HepG2 (cell line): Measurements from ENCODE around the gene NBEAL2. TPM values are rescaled to one million over a fixed set of nuclear protein-coding genes. Genes with fewer than 3 reads are reported as not detected.

ENCODE experiments used
- ATAC-seq: fragments of 200-7000 bp; cut with Tn5 transposase; 3 replicates; pipeline ENCODE4 v1.9.1; 2020; ENCODE audit warnings: mild to moderate bottlenecking, moderate library complexity
- BruUV-seq: library from RNA; stranded (reverse); fragments of 400-500 nt; replicated peaks from 2 replicates; lab custom pipeline; 2021; lab: Mats Ljungman, UMichigan
- CTCF ChIA-PET: fragments of 300-600 bp; formaldehyde crosslinking; extraction: SDS; loops from one replicate; lab custom pipeline; 2021; ENCODE audit warnings: low total read pairs, inconsistent platforms, low intra/inter-chr PET ratio; lab: Yijun Ruan, JAX
- POLR2A ChIA-PET: fragments of 350-600 bp; sonication (Branson Sonifier 250); formaldehyde crosslinking; loops from one replicate; lab custom pipeline; 2020; ENCODE audit warnings: antibody characterized with exemption, inconsistent platforms; lab: Yijun Ruan, JAX
- DNase-seq: peaks from one replicate; pipeline ENCODE4 v3.0.0-alpha.2; 2015; ENCODE audit warnings: low spot score
- FAIRE-seq: peaks from 3 replicates; lab custom pipeline; 2011; peaks lifted over from hg19 to GRCh38; lab: Jason Lieb, UNC
- H2AFZ ChIP-seq: one replicate; pipeline ENCODE4 v1.6.1; 2011; ENCODE audit warnings: low read length, inconsistent platforms
- H3K27ac ChIP-seq: fragments of 300-600 bp; 3 replicates; pipeline ENCODE4 v1.8.0; 2011; ENCODE audit warnings: mixed run types, mild to moderate bottlenecking, mixed read lengths, low read length, inconsistent platforms; ENCODE audit not compliant: insufficient read depth; ENCODE audit errors: extremely low read length
- H3K27me3 ChIP-seq, 2 experiments: fragments of 200-600 bp in 1 of 2; 2 replicates in 1 of 2; 3 replicates in 1 of 2; pipeline versions ENCODE4 v1.6.0 to v1.8.0; 2011; ENCODE audit warnings: low read length in 2 of 2, mild to moderate bottlenecking in 2 of 2, moderate library complexity in 2 of 2, inconsistent platforms in 1 of 2; ENCODE audit not compliant: insufficient read depth in 2 of 2, control insufficient read depth in 1 of 2
- H3K36me3 ChIP-seq, 2 experiments: fragments of 200-600 bp in 1 of 2; replicated peaks in 1 of 2; 2 replicates in 1 of 2; 3 replicates in 1 of 2; pipeline versions ENCODE4 v1.5.1 to v1.8.0; 2011; ENCODE audit warnings: low read length in 2 of 2, inconsistent platforms in 1 of 2; ENCODE audit not compliant: insufficient read depth in 2 of 2, control insufficient read depth in 1 of 2
- H3K4me1 ChIP-seq: 2 replicates; pipeline ENCODE4 v1.5.1; 2012; ENCODE audit warnings: low read length, inconsistent platforms; ENCODE audit not compliant: insufficient read depth
- H3K4me2 ChIP-seq: 2 replicates; pipeline ENCODE4 v1.6.0; 2011; ENCODE audit warnings: low read depth, low read length, inconsistent platforms
- H3K4me3 ChIP-seq, 3 experiments: fragments of 200-600 bp in 1 of 3; sonication (generic), shearing (Covaris generic) in 1 of 3; replicated peaks in 1 of 3; 2 replicates each; pipeline ENCODE4 v1.5.1; 2011 to 2016; ENCODE audit warnings: low read length in 3 of 3, inconsistent platforms in 2 of 3, low read depth in 2 of 3, mild to moderate bottlenecking in 2 of 3, control low read depth in 1 of 3, mixed read lengths in 1 of 3; ENCODE audit not compliant: insufficient read depth in 1 of 3
- H3K79me2 ChIP-seq: one replicate; pipeline ENCODE4 v1.6.1; 2011; ENCODE audit warnings: low read length, inconsistent platforms; ENCODE audit not compliant: insufficient read depth
- H3K9ac ChIP-seq: 2 replicates; pipeline ENCODE4 v1.6.0; 2011; ENCODE audit warnings: mild to moderate bottlenecking, low read depth, low read length, inconsistent platforms; ENCODE audit not compliant: insufficient read depth
- H3K9me3 ChIP-seq: 2 replicates; pipeline ENCODE4 v1.5.1; 2012; ENCODE audit warnings: mild to moderate bottlenecking, low read length
- H4K20me1 ChIP-seq: 2 replicates; pipeline ENCODE4 v1.6.0; 2011; ENCODE audit warnings: inconsistent platforms, mild to moderate bottlenecking, low read length, moderate library complexity; ENCODE audit not compliant: insufficient read depth
- FOXP1 ChIP-seq, 2 experiments: fragments of 450-650 bp in 1 of 2; IDR thresholded peaks; 2 replicates each; pipeline ENCODE4 v1.6.1; 2017 to 2018; ENCODE audit warnings: antibody characterized with exemption in 1 of 2
- POLR2AphosphoS2 ChIP-seq: IDR thresholded peaks from 2 replicates; pipeline ENCODE4 v1.6.1; 2011; ENCODE audit warnings: low read depth, low read length, improper control_type of control experiment
- SRF ChIP-seq: IDR thresholded peaks from 2 replicates; pipeline ENCODE4 v1.6.1; 2011; ENCODE audit warnings: mild to moderate bottlenecking, low read depth, low read length, moderate library complexity
- ZNF788 ChIP-seq: sonication (generic); formaldehyde crosslinking; IDR thresholded peaks from 2 replicates; pipeline ENCODE4 v1.5.0; 2020; ENCODE audit warnings: mild to moderate bottlenecking, missing genetic modification reagents, borderline replicate concordance
- ZNF816 ChIP-seq: sonication (generic); formaldehyde crosslinking; IDR thresholded peaks from 2 replicates; pipeline ENCODE4 v1.8.0; 2022; ENCODE audit warnings: missing genetic modification reagents, mild to moderate bottlenecking, borderline replicate concordance
- WGBS: methylation state at CpG from one replicate; pipeline ENCODE4 v1.1.6; 2017; ENCODE audit warnings: low lambda C conversion rate; 5-methylcytosine and 5-hydroxymethylcytosine counted together
- in situ Hi-C: cut with HindIII; loops from 2 replicates; pipeline ENCODE4 v1.10.0; 2017; ENCODE audit warnings: low pct_unique_long_range_greater_than_20kb; ENCODE audit not compliant: extremely low pct_ligation_motif_present
- intact Hi-C: fragments of 100-400 bp; cut with micrococcal nuclease; formaldehyde crosslinking; loops from one replicate; pipeline ENCODE4 v1.10.0; 2022; ENCODE audit not compliant: unreplicated experiment
- polyA plus RNA-seq, 8 experiments: library from polyadenylated mRNA; depleted of rRNA in 3 of 8; stranded (reverse) in 7 of 8; unstranded in 1 of 8; fragments of >200 nt; fragmentation: Illumina TruSeq in 4 of 8; extraction: Trizol in 4 of 8; gene quantifications; 2 replicates each; pipeline versions ENCODE4 v1.2.1 to v1.2.3, GENCODE V29; 2011 to 2016; ENCODE audit warnings: low read depth in 4 of 8, missing spikeins in 1 of 8, mixed read lengths in 1 of 8; ENCODE audit not compliant: insufficient read depth in 1 of 8
- total RNA-seq, 5 experiments: library from RNA; depleted of rRNA; stranded (reverse); fragments of >200 nt; fragmentation: Illumina TruSeq; extraction: Trizol; gene quantifications; 2 replicates each; pipeline ENCODE4 v1.2.3, GENCODE V29; 2016; ENCODE audit warnings: low read depth in 1 of 5
- TF ChIP-seq, protein P1 (sequence below): sonication (generic); formaldehyde crosslinking; IDR thresholded peaks from 2 replicates; pipeline ENCODE4 v1.4.0; 2020; ENCODE audit warnings: missing genetic modification reagents
- TF ChIP-seq, protein P2 (sequence below): sonication (generic); formaldehyde crosslinking; IDR thresholded peaks from 2 replicates; pipeline ENCODE4 v1.4.0; 2020; ENCODE audit warnings: low read depth, mild to moderate bottlenecking, missing genetic modification reagents

Gene NBEAL2
- total and polyA plus RNA-seq, 2 of the 13 experiments (the other 11 are each of a cell fraction or from before 2014, with no cell fraction given): 9.7 to 12.4 TPM

DNA sequence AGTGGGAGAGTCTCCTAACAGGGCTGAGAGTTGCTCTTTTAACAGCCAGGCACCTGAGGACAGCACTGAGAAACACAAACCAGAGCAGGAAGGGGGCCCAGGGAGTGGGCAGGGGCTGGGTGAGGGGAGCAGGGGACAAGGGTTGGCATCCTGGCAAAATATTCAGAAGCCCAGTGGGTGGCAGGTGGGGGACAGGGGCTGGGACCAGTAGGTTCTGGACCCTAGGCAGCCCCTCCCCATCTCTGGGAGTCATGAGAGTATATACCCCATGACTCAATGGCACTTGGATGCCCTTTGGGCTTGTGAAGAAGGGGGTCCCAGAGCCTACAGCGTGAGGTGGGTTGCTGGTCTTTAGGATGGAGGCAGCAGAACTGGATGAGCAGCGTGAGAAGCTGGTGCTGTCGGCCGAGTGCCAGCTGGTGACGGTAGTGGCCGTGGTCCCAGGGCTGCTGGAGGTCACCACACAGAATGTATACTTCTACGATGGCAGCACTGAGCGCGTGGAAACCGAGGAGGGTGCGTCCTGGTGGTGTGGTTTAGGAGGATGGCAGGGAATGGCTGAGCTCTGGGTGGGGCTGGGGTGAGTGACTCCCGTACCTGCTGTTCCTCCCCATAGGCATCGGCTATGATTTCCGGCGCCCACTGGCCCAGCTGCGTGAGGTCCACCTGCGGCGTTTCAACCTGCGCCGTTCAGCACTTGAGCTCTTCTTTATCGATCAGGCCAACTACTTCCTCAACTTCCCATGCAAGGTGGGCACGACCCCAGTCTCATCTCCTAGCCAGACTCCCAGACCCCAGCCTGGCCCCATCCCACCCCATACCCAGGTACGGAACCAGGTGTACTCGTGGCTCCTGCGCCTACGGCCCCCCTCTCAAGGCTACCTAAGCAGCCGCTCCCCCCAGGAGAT lies 24.2 kb downstream of the NBEAL2 start:
- H3K9ac ChIP-seq: no peak overlapping the region
- CTCF ChIA-PET: no interaction called here
- no peak overlapping the region for H2AFZ ChIP-seq
- no peak overlapping the region for H3K27ac ChIP-seq
- intact Hi-C loops: no loop called here
- H3K4me2 ChIP-seq: no peak overlapping the region
- no peaks in the 10 kb centered on the region for H4K20me1 ChIP-seq
- no peaks in the 10 kb centered on the region for H3K9me3 ChIP-seq
- TF ChIP-seq ZNF788 (no peak), SRF (no peak)
- TF ChIP-seq, protein P1, sequence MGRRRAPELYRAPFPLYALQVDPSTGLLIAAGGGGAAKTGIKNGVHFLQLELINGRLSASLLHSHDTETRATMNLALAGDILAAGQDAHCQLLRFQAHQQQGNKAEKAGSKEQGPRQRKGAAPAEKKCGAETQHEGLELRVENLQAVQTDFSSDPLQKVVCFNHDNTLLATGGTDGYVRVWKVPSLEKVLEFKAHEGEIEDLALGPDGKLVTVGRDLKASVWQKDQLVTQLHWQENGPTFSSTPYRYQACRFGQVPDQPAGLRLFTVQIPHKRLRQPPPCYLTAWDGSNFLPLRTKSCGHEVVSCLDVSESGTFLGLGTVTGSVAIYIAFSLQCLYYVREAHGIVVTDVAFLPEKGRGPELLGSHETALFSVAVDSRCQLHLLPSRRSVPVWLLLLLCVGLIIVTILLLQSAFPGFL: no peak
- POLR2A ChIA-PET: no interaction called here
- no peaks in the 10 kb centered on the region for H3K79me2 ChIP-seq
- peaks cover 2% of the 10 kb centered on the region for H3K4me1 ChIP-seq
- WGBS: 96% methylated on average over 25 of the region's 27 CpGs
- FAIRE-seq: no peak
- ATAC-seq: no peak
- no peaks in the 10 kb centered on the region for H3K27me3 ChIP-seq
- peaks cover 8 to 28% of the 10 kb centered on the region in 2 experiments for H3K36me3 ChIP-seq
- in situ Hi-C loops: no loop called here
- no peak overlapping the region for H3K4me3 ChIP-seq
- BruUV-seq: no TSS peak
- no peak for DNase-seq

DNA sequence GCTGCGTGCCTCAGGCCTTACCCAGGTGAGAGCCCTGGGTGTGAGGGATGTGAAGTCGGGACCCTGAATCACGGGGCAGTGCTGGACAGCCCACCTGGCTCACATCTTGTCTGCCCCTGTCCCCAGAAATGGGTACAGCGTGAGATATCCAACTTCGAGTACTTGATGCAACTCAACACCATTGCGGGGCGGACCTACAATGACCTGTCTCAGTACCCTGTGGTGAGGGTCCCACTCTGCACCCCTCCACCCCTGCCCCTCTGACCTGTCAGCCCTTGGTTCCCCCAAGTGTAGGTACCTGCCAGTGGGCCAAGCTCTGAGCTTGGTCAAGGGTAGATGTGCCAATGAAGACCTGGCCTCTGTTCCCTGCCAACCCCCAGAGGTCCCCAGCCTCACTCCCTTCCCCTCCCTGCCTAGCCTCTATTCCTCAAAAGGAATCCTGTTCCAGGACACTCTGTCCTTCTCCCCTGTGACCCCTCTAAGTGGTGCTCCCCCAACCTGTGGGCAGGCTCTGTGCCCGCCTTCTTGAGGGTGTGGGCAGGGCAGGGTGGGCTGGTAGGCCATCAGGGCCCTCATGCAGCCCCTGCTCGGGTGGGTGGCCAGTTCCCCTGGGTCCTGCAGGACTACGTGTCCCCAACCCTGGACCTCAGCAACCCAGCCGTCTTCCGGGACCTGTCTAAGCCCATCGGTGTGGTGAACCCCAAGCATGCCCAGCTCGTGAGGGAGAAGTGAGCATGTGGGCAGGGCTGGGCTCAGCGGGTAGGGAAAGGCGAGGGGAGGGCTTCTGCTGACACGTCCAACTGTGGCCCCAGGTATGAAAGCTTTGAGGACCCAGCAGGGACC lies 25.1 kb downstream of the NBEAL2 start:
- DNase-seq: no peak
- TF ChIP-seq POLR2AphosphoS2: no peak
- no peak for TF ChIP-seq ZNF816 (CRISPR knock-in tag)
- no peak for TF ChIP-seq FOXP1 (IDR thresholded peaks at IDR 0.05)
- no peak for TF ChIP-seq FOXP1 (CRISPR knock-in tag; IDR thresholded peaks at IDR 0.05)
- TF ChIP-seq, protein P2, sequence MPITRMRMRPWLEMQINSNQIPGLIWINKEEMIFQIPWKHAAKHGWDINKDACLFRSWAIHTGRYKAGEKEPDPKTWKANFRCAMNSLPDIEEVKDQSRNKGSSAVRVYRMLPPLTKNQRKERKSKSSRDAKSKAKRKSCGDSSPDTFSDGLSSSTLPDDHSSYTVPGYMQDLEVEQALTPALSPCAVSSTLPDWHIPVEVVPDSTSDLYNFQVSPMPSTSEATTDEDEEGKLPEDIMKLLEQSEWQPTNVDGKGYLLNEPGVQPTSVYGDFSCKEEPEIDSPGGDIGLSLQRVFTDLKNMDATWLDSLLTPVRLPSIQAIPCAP (CRISPR knock-in tag): no peak
- intact Hi-C loops: no loop called here
- Histone ChIP-seq H3K4me3 (no peak overlapping the region), H3K4me1 (no peaks in the 10 kb centered on the region; the same call in 1 of the 2 replicates), H3K79me2 (no peaks in the 10 kb centered on the region), H3K9ac (no peak overlapping the region), H3K27me3 (no peaks in the 10 kb centered on the region), H2AFZ (no peak overlapping the region), H3K27ac (no peak overlapping the region), H4K20me1 (no peaks in the 10 kb centered on the region), H3K4me2 (no peak overlapping the region), H3K36me3 (peaks cover 8 to 28% of the 10 kb centered on the region in 2 experiments), H3K9me3 (no peaks in the 10 kb centered on the region)
- CTCF ChIA-PET: no interaction called here
- 97% methylated on average over 4 of the region's 17 CpGs for WGBS
- POLR2A ChIA-PET: no interaction called here
- no peak for FAIRE-seq
- in situ Hi-C loops: no loop called here
- ATAC-seq: no peak
- BruUV-seq: no TSS peak
